Measurements from ENCODE around the gene MAP3K8.

Gene MAP3K8

DNA sequence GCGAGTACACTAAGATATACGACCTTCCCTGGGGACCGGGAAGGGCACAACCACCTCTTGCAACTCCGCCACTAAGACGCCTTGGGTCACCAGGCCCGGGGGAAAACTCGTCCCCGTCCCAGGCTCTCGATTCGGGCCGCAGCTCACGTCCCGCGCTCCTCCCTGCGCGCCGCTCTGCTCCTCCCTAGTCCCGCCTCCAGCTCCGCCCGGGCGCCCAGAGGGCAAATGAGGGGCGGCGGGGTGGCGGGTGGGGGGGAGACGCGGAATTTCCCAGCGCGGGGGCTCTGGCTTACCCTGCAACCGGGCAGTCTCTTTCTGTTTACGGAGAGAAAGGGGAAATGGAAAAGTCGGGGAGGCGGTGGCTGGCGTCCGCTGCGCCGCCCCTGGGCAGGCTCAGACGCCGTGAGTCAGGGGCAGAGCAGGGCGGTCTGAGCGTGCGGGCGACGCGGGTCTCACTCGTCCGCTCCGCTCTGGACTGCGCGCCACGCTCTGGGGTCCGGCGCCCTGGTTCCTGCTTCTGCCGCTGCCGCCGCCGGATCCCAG is at the start of gene MAP3K8:
MAP3K8 (plus strand) TSS at position 455 of the 543 bp plus-strand sequence. CDS start 4,755 bp downstream, outside the sequence.
- peak; percentile 21 for DNase-seq

DNA sequence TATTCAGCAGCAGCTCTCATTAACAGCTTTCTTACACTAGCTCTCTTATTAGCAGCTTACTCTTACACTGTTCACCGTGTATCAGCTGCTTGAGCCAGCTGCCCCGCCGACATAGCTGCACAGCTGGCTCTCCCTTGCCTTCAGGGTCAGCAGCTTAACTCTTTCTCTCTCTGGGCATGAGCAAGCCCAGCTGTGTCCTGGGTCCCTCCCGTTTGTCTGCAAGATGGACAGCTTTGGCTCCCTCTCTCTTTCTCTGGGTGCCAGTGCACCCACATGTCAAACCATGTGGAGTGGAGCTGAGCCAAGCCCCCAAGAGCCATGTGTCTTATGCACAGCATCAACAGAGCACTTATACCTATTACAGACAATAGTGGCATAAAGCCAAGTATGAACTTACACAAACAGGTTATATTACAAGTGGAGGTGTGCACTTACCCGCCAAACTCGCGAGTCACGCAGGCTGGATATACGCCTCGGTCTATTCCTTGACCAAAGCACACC is 49.2 kb upstream of the MAP3K8 start:
- no peak for DNase-seq

DNA sequence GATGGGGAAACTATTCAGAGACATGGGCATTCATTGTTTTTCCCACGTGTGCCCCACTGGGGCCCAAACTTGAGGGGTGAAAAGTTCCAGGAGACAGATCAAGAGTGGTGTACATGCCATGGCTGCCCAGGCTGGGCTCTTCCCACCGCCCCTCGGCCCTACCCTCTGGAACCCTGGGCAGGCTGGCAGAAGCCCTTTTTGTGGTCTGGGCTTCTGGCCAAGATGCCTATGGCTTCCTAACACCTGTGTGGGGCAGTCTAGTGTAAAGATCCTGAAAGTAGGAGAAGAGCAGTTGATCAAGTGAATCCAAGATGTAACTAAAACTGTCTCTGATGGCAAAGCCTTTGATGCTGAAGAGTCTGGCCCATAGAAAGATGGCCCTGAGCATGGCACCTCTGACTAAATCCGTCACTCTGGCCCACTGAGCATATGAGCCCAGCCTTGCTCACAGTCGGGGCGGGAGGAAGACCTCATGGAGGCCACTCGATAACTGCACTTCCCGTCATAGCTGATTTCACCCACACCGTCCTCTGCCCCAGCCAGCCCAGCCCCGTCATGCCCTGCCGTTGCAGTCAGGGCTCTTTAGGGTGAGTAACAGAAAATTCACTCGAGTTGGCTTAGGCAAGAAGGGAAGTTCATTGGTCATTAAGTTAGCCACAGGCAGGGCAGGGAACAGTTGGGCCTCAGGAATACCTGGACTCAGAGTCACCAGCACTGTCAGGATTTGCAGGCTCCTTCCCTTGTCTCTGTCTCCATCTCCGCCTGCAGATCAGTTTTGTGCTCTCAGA is 47.0 kb upstream of the MAP3K8 start:
- no peak for DNase-seq

DNA sequence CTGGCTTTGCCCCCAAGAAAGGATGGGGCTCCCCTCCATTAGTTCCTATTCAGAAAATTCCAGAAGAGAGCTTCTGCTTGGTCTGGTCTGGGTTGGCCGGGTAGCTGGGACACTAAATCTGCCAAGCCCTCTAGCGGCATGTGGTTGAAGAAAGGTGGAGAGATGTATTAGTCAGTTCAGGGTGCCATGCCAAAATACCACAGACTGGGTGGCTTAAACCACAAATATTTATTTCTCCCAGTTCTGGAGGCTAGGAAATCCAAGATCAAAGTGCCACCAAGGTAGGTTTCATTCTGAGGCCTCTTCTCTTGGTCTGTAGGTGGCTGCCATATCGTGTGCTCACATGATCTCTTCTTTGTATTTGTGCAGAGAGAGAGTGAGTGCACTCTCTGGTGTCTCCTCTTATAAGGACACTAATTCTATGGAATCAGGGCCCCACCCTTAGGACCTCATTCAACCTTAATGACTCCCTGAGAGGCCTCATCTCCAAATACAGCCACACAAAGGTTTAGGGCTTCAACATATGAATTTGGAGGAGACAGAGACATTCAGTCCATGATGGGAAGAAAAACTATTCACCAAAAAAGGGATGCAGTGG is 46.2 kb upstream of the MAP3K8 start:
- DNase-seq: no peak

DNA sequence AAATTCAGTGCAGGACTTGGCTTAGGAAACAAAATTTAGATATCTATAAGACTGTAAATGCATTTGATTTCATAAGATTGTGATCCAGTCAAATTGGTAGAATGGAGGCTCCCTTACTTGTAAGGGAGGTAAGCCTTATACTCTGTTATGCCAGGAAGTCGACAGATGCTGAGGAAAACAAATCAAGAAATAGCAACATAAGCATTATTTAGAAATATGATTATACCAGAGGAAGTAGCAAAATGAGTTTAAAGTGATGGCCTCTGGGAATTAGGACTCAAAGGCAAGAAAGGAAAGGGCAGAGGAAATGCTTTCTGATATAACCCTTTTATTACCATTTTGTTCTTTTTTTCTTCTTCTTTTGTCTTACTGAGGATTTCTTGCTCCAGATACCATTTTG is 44.4 kb upstream of the MAP3K8 start:
- no peak for DNase-seq

DNA sequence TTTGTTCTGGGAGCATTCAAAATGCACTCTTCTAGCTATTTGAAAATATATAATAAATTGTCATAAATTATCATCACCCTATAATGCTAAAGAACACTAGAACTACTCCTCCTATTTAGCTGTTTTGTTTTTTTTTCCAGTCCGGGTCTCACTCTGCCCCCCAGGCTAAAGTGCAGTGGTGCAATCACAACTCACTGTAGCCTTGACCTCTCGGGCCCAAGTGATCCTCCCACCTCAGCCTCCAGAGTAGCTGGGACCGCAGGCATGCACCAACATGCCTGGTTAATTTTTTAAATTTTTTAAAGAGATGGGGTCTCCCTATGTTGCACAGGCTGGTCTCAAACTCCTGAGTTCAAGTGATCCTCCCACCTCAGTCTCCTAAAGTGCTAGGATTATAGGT is 43.8 kb upstream of the MAP3K8 start:
- no peak for DNase-seq

DNA sequence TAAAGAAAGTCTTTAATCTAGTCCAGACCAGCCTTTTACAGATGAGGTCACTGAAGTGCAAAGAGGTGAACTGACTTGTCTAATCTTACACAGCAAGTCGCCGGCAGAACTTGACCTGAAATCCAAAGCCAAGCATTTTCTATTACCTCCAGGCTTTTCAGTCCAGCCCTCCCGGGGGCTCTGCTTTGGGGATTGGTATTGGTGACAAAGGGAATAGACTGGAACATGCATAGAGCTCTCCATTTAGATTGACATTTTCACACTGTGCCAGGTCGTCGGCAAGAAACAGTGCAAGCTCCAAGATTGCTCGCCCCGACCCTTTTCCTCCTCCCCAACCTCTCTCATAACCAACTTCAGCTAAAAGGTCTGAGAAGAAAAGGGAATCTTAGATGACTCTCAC is 42.7 kb upstream of the MAP3K8 start:
- no peak for DNase-seq

DNA sequence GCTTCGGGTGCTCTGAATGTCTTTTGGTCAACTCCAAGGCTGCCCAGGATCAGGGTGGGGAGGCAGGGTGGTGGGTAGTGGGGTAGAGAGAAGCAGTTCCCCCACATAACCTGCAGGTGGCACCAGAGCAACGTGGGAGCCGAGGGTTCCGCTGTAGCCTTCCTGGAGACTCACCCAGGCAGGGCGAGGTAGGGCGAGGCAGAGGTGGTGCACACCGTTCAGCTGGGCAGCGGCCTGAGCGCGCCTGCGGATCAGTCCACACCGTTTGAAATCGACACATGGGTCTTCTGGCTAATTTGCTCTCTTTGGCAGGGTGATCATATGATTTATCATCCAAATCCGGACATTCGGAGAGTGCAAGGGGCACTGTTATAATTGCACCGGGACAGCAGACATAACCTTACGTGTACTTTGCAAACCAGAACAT is 41.4 kb upstream of the MAP3K8 start:
- peak; percentile 21 for DNase-seq

DNA sequence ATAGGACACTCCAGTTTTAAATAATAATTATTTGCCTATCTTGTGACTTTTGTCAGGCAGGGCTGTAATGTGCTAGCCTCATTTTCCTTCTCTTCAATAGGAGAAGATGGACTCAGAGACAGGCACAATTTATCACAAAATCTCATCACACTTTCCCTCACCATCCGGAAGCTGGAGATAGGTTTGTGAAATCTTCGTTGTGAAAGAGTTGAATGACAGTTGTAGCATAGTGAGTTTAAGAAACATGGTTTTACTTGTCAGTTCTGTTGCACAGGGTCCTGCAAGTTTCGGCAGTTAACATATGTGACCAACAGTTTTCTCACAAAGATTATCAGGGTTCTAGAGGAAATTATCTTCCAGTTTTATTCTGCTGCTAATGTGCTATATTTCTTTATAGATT is 37.7 kb upstream of the MAP3K8 start:
- no peak for DNase-seq

DNA sequence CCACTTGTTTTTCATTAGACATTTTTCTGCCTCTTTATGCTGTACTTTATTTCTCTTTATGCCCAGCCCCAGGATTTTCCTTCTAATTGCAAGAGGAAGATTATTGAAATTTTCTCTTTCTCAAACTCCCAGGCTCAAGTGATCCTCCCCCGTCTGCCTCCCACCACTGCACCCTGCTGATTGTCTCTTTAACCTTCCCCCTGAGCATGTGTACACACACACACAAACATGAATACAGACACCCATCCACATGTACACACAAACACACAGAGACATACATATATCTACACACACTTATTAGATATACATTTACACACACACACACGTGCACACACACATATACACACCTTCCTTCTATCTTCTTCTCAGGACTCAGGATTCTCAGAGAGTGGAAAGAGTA is 37.3 kb upstream of the MAP3K8 start:
- DNase-seq: no peak

DNA sequence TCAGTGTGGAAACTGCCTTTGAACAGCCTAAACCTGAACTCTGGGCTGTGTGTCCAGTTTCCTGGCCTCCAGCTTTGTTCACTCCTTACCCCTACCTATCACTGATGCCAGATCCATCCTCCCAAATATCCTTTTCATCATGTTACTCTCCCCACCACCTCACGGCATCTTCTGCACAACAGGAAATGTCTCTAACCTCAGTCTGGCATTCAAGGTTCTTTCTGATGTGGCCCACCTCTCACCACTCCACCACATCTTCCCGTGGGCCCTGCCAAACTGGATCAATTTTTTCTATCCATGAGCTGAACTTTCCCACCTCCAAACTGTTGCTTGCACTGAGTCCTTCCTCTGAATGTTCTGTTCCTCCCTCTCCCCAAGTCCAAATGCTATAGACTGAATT is 35.8 kb upstream of the MAP3K8 start:
- no peak for DNase-seq

DNA sequence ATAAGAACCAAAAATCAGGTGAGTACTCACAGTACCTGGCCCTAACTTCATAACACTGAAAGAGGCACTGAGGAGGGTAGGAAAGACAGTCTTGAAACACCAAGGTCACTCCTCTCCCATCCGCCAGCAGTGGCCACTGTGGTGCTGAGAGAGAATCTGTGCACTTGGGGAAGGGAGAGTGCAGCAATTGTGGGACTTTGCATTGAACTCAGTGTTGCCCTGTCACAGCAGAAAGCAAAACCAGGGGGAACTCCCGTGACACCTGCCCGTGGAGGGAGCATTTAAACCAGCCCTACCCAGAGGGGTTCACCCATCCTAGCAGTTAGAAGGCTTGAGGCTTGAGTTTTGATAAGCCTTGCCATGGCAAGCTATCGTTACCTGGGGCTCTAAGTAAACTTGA is 35.2 kb upstream of the MAP3K8 start:
- DNase-seq: no peak

DNA sequence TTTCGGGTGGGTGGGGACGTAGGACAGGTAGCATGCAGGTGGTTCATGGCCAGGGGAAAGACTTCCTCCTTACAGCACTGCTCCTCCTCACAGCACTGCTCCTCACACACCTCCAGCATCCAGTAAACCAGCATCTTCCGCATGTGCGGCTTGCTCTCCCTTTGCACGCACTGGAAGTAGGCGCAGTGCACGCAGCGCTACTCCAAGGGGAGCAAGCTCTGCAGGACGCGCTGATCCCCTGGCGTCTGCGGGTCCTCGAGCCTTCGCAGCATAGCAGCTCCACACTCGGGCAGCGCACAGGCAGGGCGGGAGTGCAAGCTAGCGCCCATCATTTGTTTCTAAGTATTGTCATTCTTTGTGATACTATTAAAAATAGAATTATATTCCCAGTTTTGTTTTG is 30.5 kb upstream of the MAP3K8 start:
- DNase-seq: no peak

DNA sequence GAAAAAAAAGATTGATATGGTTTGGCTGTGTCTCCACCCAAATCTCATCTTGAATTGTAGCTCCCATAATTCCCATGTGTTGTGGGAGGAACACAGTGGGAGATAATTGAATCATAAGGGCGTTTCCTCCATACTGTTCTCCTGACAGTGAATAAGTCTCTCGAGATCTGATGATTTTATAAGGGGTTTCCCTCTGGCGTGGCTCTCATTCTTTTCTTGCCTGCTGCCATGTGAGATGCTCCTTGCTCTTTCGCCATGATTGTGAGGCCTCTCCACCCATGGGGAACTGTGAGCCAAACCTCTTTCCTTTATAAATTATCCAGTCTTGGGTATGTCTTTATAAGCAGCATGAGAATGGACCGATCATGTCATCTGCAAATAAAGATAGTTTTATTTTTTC is 29.4 kb upstream of the MAP3K8 start:
- DNase-seq: no peak

DNA sequence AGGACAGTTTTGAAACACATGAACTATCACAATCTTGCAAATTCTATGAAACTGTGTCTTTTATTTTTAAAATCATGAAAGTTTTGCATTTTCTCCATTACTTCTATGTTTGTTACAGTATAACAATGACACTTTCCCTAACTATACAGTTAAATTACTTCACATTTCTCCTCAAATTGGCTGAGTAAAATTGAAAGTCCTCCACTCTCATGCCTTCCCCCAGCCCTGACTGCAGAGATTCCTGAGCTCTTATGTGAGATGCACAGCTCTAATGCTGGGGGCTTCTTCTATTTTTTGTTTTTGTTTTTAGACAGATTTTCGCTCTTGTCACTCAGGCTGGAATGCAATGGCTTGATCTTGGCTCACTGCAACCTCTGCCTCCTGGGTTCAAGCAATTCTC is 22.7 kb upstream of the MAP3K8 start:
- no peak for DNase-seq

DNA sequence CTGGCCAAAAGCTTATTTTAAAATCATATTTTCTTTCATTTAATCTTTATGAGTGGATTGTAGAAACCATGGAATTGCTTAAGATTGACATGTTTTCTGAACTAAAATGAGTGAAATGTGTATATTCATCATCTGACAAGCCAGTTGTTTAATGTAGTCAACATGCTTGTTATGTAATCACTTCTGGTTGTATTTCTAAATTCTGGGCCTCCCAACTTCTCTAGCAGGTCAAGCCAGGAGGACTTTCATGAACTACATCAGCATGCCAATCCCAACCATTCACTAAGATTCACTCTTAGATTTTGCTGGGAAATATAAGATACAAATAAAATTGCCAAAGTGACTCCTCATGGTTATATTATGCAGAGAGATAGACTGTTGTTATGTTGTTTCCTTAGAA is 21.1 kb upstream of the MAP3K8 start:
- DNase-seq: no peak

DNA sequence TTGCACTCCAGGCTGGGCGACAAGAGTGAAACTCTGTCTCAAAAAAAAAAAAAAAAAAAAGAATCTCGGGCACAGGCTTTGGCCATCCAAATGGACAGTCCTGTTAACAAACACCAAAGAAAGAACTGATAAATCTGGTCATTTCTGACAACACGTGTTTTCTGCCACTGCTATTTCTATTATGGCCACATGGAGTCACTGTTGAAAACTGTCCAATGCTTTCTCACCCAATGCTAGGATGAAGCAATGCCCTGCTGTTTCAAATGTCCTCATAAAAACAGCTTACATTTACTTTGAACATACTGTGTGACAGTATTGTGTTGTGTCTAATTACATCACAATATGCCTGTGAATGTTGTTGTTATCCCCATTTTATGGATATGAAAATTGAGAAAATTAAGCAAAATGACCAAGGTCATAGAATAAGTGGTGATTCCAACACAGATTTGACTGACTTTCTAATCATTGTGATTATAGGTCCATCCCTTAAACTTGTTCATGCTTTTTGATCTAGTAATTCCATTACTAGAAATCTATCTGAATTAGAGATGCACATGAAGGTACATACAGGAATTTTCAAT is 19.9 kb upstream of the MAP3K8 start:
- DNase-seq: no peak

DNA sequence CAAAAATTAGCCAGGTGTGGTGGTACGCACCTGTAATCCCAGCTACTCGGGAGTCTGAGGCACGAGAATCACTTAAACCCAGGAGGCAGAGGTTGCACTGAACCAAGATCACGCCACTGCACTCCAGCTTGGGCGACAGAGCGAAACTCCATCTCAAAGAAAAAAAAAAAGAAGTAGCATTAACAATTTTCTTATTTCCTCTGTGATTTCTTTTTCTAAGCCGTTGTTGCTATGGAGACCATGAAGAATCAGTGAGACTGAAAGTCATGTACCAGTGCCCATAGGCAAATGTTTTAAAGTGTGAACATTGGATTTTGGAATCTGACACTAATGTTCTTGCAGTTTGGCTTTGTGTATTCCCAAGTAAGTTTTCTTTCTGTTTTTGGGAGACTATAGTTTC is 18.4 kb upstream of the MAP3K8 start:
- DNase-seq: no peak

DNA sequence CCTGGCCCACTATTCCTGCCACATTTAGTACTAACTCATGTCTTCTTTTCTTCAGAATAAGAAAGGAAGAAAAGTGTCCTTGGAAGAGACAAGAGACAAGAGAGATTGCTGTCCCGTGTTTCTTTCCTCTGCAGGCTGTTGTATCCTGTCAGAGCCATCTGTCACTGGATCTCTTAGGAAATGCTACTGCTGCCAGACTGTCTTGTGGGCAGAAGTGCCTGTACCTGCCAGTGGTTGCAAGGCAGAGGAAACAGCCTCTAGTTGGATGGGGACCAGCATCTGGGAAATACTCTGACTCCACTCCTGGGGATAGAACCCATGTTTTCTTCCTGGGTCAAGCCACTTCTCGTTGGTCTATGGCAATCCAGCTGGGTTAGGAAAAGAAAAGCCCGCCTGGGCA is 16.7 kb upstream of the MAP3K8 start:
- DNase-seq: no peak

DNA sequence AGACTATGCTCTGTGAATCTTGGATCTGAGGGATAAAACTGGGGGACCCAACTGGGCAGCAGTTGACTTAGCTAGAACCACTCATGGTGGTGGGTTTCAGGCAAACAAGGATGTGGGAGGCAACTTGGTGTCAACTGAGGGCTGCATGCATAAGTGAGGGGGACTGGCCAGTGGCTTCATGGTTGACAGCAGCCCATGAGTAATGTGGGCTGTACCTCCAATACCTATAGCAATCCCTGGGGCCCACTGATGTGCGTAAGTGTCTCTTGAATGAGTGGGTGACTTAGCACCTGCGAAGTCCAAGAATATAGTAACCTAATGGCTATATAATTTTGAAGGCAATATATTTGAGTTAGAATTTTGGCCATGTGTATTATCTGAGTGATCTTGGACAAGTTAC is 13.7 kb upstream of the MAP3K8 start:
- no peak for DNase-seq

DNA sequence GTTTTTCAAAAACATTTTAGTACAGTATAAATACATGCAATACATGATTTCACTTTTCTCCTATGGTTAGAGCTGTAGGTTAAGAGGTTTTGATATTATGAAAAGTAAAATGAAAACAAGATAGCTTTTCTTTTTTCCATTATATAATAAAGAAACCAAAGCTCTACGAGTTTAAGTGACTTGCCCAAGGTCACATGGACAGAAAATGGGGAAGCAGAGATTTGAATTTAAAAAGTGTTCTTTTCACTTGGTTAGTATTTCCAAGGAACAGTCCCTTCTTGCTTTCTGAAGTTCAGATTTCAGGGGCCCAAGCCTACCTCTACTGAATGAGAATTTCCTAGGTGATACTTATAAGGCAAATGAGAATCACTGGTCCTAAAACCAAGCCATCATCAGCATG is 13.2 kb upstream of the MAP3K8 start:
- no peak for DNase-seq

DNA sequence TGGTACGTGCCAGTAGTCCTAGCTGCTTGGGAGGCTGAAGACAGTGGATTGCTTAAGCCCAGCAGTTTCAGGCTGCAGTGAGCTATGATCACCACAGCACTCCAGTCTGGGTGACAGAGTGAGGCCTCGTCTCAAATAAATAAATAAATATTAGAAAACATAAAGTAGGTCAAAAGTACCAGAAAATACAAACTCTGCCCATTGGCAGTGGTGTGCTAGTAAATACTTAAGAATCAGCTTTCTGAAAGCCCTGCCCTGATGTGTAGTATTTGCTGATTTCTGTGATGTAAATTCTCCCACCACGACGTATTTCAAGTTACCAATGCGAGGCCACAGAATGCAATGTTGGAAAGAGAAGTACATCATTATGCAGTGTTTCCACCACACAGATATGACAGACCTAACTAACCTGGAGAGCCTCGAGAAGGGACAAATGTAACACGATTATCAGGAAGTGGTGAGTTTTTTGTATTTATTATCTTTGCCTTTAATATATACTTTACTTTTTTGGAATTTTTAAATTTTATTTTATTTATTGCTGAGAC is 11.8 kb upstream of the MAP3K8 start:
- no peak for DNase-seq

DNA sequence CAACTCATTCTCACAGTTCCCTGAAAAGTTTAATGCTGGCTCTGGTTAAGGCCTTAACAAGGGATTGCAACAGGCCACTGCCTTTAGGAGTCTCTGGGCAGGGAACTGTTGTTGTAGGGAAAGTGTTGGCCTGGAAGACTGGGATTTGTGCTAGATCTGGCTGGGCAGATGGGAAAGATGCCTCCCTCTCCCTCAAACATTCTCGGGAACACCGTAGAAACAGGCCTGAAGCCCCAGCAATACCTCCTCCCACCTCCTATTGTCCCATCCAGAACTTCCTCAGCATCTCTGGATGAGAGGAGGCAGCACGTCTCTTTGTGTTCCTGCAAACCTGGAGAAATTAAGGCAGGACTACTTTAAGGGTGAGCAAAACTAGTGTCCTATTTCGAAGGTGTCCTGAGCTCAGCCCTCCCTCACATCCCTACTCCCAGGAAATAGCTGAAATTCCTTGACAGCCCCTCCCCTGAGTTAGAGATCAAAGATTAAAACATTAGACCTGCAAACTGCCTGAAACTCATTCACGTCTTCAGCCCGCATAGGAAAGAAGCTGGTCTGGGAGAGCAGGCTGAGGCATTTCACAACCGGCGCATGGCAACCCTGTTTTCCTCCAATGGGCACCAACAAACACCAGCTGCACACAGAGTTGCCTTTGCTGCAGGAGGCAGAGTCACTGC is 10.9 kb upstream of the MAP3K8 start:
- no peak for DNase-seq

Data from NCI-H1092 treated with DMSO at 0.1 percent for 48 hours (cell line).